H9 (cell line): Measurements from ENCODE around the gene RBM23. TPM values are rescaled to one million over a fixed set of nuclear protein-coding genes. Genes with fewer than 3 reads are reported as not detected.

Experiments
- DNase-seq: peaks from one replicate; pipeline ENCODE4 v3.0.0-alpha.2; 2017
- H2AFZ ChIP-seq: one replicate; pipeline ENCODE4 v1.6.1; 2013; ENCODE audit warnings: mild to moderate bottlenecking, low read length, control low read depth, moderate library complexity
- H2AK5ac ChIP-seq: 2 replicates; pipeline ENCODE4 v1.6.1; 2013; ENCODE audit warnings: low read length, control low read depth, mixed read lengths; ENCODE audit not compliant: insufficient read length
- H2BK120ac ChIP-seq: one replicate; pipeline ENCODE4 v1.6.1; 2013; ENCODE audit warnings: low read depth, mild to moderate bottlenecking, low read length, control low read depth, inconsistent platforms; ENCODE audit not compliant: poor library complexity, severe bottlenecking
- H2BK12ac ChIP-seq: 2 replicates; pipeline ENCODE4 v1.6.1; 2013; ENCODE audit warnings: low read length, control low read depth, mixed read lengths, low read depth; ENCODE audit not compliant: insufficient read length
- H2BK15ac ChIP-seq: 2 replicates; pipeline ENCODE4 v1.6.1; 2013; ENCODE audit warnings: low read depth, low read length, control low read depth
- H2BK20ac ChIP-seq: one replicate; pipeline ENCODE4 v1.6.1; 2013; ENCODE audit warnings: low read depth, mild to moderate bottlenecking, low read length, control low read depth, inconsistent platforms; ENCODE audit not compliant: poor library complexity, severe bottlenecking
- H2BK5ac ChIP-seq: 2 replicates; pipeline ENCODE4 v1.6.1; 2013; ENCODE audit warnings: low read length, control low read depth, mixed read lengths; ENCODE audit not compliant: insufficient read length
- H3K14ac ChIP-seq: 2 replicates; pipeline ENCODE4 v1.6.1; 2013; ENCODE audit warnings: low read length, control low read depth; ENCODE audit not compliant: insufficient read depth
- H3K18ac ChIP-seq: 2 replicates; pipeline ENCODE4 v1.6.1; 2013; ENCODE audit warnings: low read depth, mild to moderate bottlenecking, mixed read lengths, low read length, control low read depth; ENCODE audit not compliant: insufficient read length
- H3K23ac ChIP-seq: 2 replicates; pipeline ENCODE4 v1.6.1; 2013; ENCODE audit warnings: low read length, control low read depth, mixed read lengths, low read depth; ENCODE audit not compliant: insufficient read length
- H3K23me2 ChIP-seq: 2 replicates; pipeline ENCODE4 v1.6.1; 2013; ENCODE audit warnings: low read depth, mild to moderate bottlenecking, mixed read lengths, low read length, control low read depth; ENCODE audit not compliant: insufficient read length, poor library complexity, severe bottlenecking
- H3K27ac ChIP-seq: 2 replicates; pipeline ENCODE4 v1.5.1; 2013; ENCODE audit warnings: low read length, control low read depth, mixed read lengths, low read depth; ENCODE audit not compliant: insufficient read length
- H3K27me3 ChIP-seq: 2 replicates; pipeline ENCODE4 v1.6.1; 2013; ENCODE audit warnings: low read length, control low read depth, inconsistent platforms; ENCODE audit not compliant: insufficient read depth
- H3K4ac ChIP-seq: 2 replicates; pipeline ENCODE4 v1.6.1; 2013; ENCODE audit warnings: low read depth, mild to moderate bottlenecking, control low read depth, inconsistent platforms, low read length, moderate library complexity
- H3K4me1 ChIP-seq: 2 replicates; pipeline ENCODE4 v1.6.1; 2013; ENCODE audit warnings: low read length, control low read depth, inconsistent platforms; ENCODE audit not compliant: insufficient read depth
- H3K4me2 ChIP-seq: 2 replicates; pipeline ENCODE4 v1.6.1; 2013; ENCODE audit warnings: low read length, control low read depth, mixed read lengths; ENCODE audit not compliant: insufficient read length, insufficient read depth
- H3K56ac ChIP-seq: 2 replicates; pipeline ENCODE4 v1.6.1; 2013; ENCODE audit warnings: low read depth, mild to moderate bottlenecking, mixed read lengths, low read length, control low read depth; ENCODE audit not compliant: insufficient read length
- H3K79me1 ChIP-seq: 2 replicates; pipeline ENCODE4 v1.6.1; 2013; ENCODE audit warnings: low read depth, mild to moderate bottlenecking, moderate library complexity, low read length, control low read depth, inconsistent platforms; ENCODE audit not compliant: insufficient read depth, poor library complexity, severe bottlenecking
- H3K79me2 ChIP-seq: 2 replicates; pipeline ENCODE4 v1.6.1; 2013; ENCODE audit warnings: low read length, control low read depth, inconsistent platforms; ENCODE audit not compliant: insufficient read depth
- H3K9ac ChIP-seq: 2 replicates; pipeline ENCODE4 v1.6.1; 2013; ENCODE audit warnings: low read length, control low read depth, mixed read lengths; ENCODE audit not compliant: insufficient read length; ENCODE audit errors: extremely low read depth
- H3K9me3 ChIP-seq: one replicate; pipeline ENCODE4 v1.6.1; 2013; ENCODE audit warnings: low read depth, low read length, inconsistent platforms; ENCODE audit not compliant: control insufficient read depth
- H3T11ph ChIP-seq: one replicate; pipeline ENCODE4 v1.6.1; 2013; ENCODE audit warnings: mild to moderate bottlenecking, low read length, control low read depth, inconsistent platforms
- H4K20me1 ChIP-seq: one replicate; pipeline ENCODE4 v1.6.1; 2013; ENCODE audit not compliant: control insufficient read depth, insufficient read length, insufficient read depth
- H4K5ac ChIP-seq: 2 replicates; pipeline ENCODE4 v1.6.1; 2013; ENCODE audit warnings: low read depth, mild to moderate bottlenecking, mixed read lengths, low read length, control low read depth; ENCODE audit not compliant: insufficient read length
- H4K8ac ChIP-seq: replicated peaks from 2 replicates; pipeline ENCODE4 v1.6.1; 2013; ENCODE audit warnings: low read length, control low read depth, mixed read lengths, low read depth; ENCODE audit not compliant: insufficient read length
- H4K91ac ChIP-seq: 2 replicates; pipeline ENCODE4 v1.6.1; 2013; ENCODE audit warnings: low read depth, mild to moderate bottlenecking, moderate library complexity, mixed read lengths, low read length, control low read depth; ENCODE audit not compliant: insufficient read length
- H3K27ac Mint-ChIP-seq, 3 experiments: 2 replicates in 2 of 3; 3 replicates in 1 of 3; pipeline ENCODE4 v1.8.0; 2020 to 2021; ENCODE audit warnings: mixed read lengths in 3 of 3, mild to moderate bottlenecking in 1 of 3, moderate library complexity in 1 of 3
- H3K27me3 Mint-ChIP-seq: 2 replicates; pipeline ENCODE4 v1.8.0; 2021; ENCODE audit warnings: low read depth, mild to moderate bottlenecking, moderate library complexity, mixed read lengths
- H3K36me3 Mint-ChIP-seq, 3 experiments: 2 replicates in 2 of 3; 3 replicates in 1 of 3; pipeline ENCODE4 v1.8.0; 2020 to 2021; ENCODE audit warnings: low read depth in 3 of 3, mixed read lengths in 3 of 3; ENCODE audit not compliant: insufficient read depth in 1 of 3
- H3K4me1 Mint-ChIP-seq, 2 experiments: 2 replicates each; pipeline ENCODE4 v1.8.0; 2020; ENCODE audit warnings: mixed read lengths in 2 of 2
- H3K4me3 Mint-ChIP-seq, 2 experiments: 2 replicates in 1 of 2; 3 replicates in 1 of 2; pipeline ENCODE4 v1.8.0; 2020 to 2021; ENCODE audit warnings: mild to moderate bottlenecking in 2 of 2, mixed read lengths in 2 of 2, moderate library complexity in 1 of 2
- H3K9me3 Mint-ChIP-seq, 2 experiments: 2 replicates in 1 of 2; 3 replicates in 1 of 2; pipeline ENCODE4 v1.8.0; 2020; ENCODE audit warnings: mild to moderate bottlenecking in 2 of 2, mixed read lengths in 2 of 2, moderate library complexity in 1 of 2
- CTCF ChIP-seq: fragments of 200-600 bp; sonication (generic); conservative IDR thresholded peaks from 3 replicates; pipeline ENCODE4 v1.8.0; 2021; ENCODE audit warnings: antibody characterized with exemption, mild to moderate bottlenecking
- WGBS: extraction: QIAGEN DNeasy Blood & Tissue Kit; methylation state at CpG from one replicate; pipeline ENCODE4 v1.1.7; 2013; ENCODE audit warnings: missing lambda C conversion rate, low lambda C conversion rate, mixed read lengths; ENCODE audit not compliant: insufficient read length; ENCODE audit errors: extremely low coverage; 5-methylcytosine and 5-hydroxymethylcytosine counted together
- total RNA-seq: library from RNA; stranded (reverse); gene quantifications from 2 replicates; pipeline ENCODE4 v1.2.1, GENCODE V29; 2021

Gene RBM23
- total RNA-seq, 1 experiment from 2014 or later = 79.0 TPM

DNA sequence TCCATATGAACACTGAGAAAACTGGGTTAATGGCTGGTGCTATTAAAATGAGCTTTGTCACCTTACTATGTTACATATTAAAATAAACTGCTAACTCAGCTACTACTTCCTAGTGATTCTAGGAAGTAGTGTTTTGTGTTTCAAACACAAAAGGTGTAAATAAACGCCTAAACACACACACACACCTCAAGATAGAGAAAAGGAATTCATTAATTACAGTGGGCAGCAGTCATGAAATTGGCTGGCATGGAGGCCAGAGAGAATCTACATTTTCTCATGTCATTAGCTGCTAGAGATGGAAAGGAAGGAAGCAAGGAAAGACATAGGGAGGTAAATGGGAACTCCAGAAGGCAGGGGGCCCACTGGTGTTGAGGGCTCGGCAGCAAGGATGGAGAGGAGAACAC, 11.0 kb upstream of the RBM23 start:
- H2BK5ac ChIP-seq = no peak overlapping the region
- Mint-ChIP-seq H3K4me1 (peaks cover 6 to 11% of the 10 kb centered on the region in 2 experiments), H3K36me3 (peaks cover 17 to 24% (median 23%) of the 10 kb centered on the region in 3 experiments; a peak in 6 of 7 replicates), H3K4me3 (no peak overlapping the region), H3K27ac (no peak overlapping the region), H3K27me3 (no peaks in the 10 kb centered on the region), H3K9me3 (no peaks in the 10 kb centered on the region)
- no peak overlapping the region for H2BK15ac ChIP-seq
- no peak overlapping the region for H4K8ac ChIP-seq
- peaks cover 12% of the 10 kb centered on the region for H3K23me2 ChIP-seq
- no peak overlapping the region for H2BK120ac ChIP-seq
- H3K14ac ChIP-seq = no peak overlapping the region
- no peak overlapping the region for H4K91ac ChIP-seq
- no peak overlapping the region for H3K4ac ChIP-seq
- no peak overlapping the region for H3K23ac ChIP-seq
- peak overlapping the region; percentile 8 for H3K9ac ChIP-seq
- peaks cover 5% of the 10 kb centered on the region for H3K79me2 ChIP-seq
- peak overlapping the region; percentile 72 for H3K4me2 ChIP-seq
- no peaks in the 10 kb centered on the region for H3K9me3 ChIP-seq
- no peak overlapping the region for H2BK20ac ChIP-seq
- no peak for TF ChIP-seq CTCF
- no peaks in the 10 kb centered on the region for H4K20me1 ChIP-seq
- WGBS = no CpG with 5 or more reads among the region's 2 CpGs
- no peak for DNase-seq
- H4K5ac ChIP-seq = no peak overlapping the region
- no peak overlapping the region for H3K18ac ChIP-seq
- H3K79me1 ChIP-seq = no peaks in the 10 kb centered on the region
- no peak overlapping the region for H2AK5ac ChIP-seq
- no peak overlapping the region for H3T11ph ChIP-seq
- no peaks in the 10 kb centered on the region for H3K27me3 ChIP-seq
- H3K4me1 ChIP-seq = peaks cover 3% of the 10 kb centered on the region
- no peak overlapping the region for H3K56ac ChIP-seq
- H3K27ac ChIP-seq = no peak overlapping the region
- no peak overlapping the region for H2BK12ac ChIP-seq
- H2AFZ ChIP-seq = no peak overlapping the region
